Activated CD4-positive, alpha-beta memory T cell treated with anti-CD3 and anti-CD28 coated beads, Interleukin-2, amount 10 ng/mL, durations not matched to agents 7 days and 5 days (primary cell): ENCODE data around the gene TENM4. TPM values are rescaled to one million over a fixed set of nuclear protein-coding genes. Genes with fewer than 3 reads are reported as not detected.

Experiments
- CTCF ChIA-PET: fragments of 350-600 bp; sonication (Branson Sonifier 250); formaldehyde crosslinking; loops from one replicate; lab custom pipeline; 2021; ENCODE audit warnings: antibody characterized with exemption, inconsistent platforms; lab: Charles Lee
- POLR2A ChIA-PET: fragments of 350-600 bp; sonication (Branson Sonifier 250); formaldehyde crosslinking; loops from one replicate; lab custom pipeline; 2021; ENCODE audit warnings: antibody characterized with exemption; lab: Charles Lee
- DNase-seq: peaks from one replicate; pipeline ENCODE4 v3.0.0-alpha.2; 2020
- H3K27ac Mint-ChIP-seq: one replicate; pipeline ENCODE4 v1.8.0; 2021; ENCODE audit warnings: mild to moderate bottlenecking, mixed read lengths
- H3K27me3 Mint-ChIP-seq: one replicate; pipeline ENCODE4 v1.8.0; 2021; ENCODE audit warnings: mixed read lengths
- H3K36me3 Mint-ChIP-seq: one replicate; pipeline ENCODE4 v1.8.0; 2021; ENCODE audit warnings: low read depth, mixed read lengths
- H3K4me1 Mint-ChIP-seq: one replicate; pipeline ENCODE4 v1.8.0; 2021; ENCODE audit warnings: mixed read lengths
- H3K4me3 Mint-ChIP-seq: one replicate; pipeline ENCODE4 v1.8.0; 2021; ENCODE audit warnings: mild to moderate bottlenecking, mixed read lengths
- H3K9me3 Mint-ChIP-seq: one replicate; pipeline ENCODE4 v1.8.0; 2021; ENCODE audit warnings: mixed read lengths
- total RNA-seq, 2 experiments: library from RNA; stranded (reverse); gene quantifications; one replicate each; pipeline ENCODE4 v1.2.3, GENCODE V29; 2021

TENM4 gene
- total RNA-seq, 2 experiments from 2014 or later, result not detected

DNA sequence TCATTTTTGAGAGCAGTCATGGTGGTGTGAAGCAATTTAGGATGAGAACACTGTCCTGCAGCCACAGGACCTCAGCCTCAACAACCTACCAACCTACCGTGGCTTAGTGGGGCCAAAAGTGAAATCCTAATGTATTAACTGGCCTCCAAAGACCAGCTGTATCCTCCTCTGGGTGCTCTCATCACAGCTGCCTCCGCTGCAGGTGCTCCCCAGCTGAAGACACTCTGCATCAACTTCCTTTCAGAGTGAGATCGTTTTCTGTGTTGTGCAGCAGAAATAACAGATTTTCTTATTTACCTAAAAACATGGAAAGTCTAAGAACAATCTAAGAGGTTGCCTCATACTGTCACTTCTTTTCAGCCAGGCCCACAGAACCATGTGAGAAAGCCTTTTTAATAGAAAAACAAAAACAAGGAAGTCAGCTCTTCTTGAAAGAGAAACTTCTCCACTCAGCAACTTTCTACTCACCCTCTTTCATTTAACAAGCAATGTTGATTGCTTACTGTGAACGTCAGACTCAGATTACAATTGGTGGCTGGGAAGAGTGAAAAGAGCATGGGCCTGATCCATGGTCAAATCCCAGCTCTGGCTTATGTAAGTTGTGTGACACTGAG lies 136.1 kb downstream of the TENM4 start:
- H3K9me3 Mint-ChIP-seq, result peaks cover 3% of the 10 kb centered on the region
- CTCF ChIA-PET, result no interaction called here

DNA sequence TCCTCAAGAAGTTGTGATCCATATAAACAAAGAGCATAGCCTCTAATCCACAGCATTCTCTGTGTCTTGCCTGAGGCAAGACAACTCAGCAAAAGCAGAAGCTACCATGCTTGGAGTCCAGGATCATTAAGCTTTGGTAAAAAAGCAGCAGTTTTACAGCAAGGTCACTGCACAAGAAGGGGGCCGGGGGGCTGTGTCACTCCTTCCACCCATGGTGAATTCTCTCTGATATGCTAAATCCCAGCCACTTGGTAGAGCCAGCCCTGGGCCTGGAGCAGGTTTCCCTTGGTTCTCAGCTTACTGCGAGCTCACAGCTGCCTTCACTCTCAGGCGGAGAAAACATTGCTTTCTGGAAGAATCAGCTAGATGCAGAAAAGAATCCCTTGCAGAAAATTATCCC lies 144.7 kb downstream of the TENM4 start:
- no peak overlapping the region for H3K4me3 Mint-ChIP-seq
- H3K27ac Mint-ChIP-seq, result no peak overlapping the region
- H3K36me3 Mint-ChIP-seq, result no peaks in the 10 kb centered on the region
- no peak for DNase-seq
- ChIA-PET POLR2A (no interaction called here), CTCF (no interaction called here)
- H3K27me3 Mint-ChIP-seq, result no peaks in the 10 kb centered on the region
- H3K4me1 Mint-ChIP-seq, result no peaks in the 10 kb centered on the region
- H3K9me3 Mint-ChIP-seq, result no peaks in the 10 kb centered on the region

More for the DNA sequence above, 136.1 kb downstream of the TENM4 start:
- Mint-ChIP-seq H3K4me3 (no peak overlapping the region), H3K36me3 (no peaks in the 10 kb centered on the region), H3K27me3 (no peaks in the 10 kb centered on the region), H3K27ac (no peak overlapping the region), H3K4me1 (peaks cover 3% of the 10 kb centered on the region)
- DNase-seq, result no peak
- POLR2A ChIA-PET, result no interaction called here

DNA sequence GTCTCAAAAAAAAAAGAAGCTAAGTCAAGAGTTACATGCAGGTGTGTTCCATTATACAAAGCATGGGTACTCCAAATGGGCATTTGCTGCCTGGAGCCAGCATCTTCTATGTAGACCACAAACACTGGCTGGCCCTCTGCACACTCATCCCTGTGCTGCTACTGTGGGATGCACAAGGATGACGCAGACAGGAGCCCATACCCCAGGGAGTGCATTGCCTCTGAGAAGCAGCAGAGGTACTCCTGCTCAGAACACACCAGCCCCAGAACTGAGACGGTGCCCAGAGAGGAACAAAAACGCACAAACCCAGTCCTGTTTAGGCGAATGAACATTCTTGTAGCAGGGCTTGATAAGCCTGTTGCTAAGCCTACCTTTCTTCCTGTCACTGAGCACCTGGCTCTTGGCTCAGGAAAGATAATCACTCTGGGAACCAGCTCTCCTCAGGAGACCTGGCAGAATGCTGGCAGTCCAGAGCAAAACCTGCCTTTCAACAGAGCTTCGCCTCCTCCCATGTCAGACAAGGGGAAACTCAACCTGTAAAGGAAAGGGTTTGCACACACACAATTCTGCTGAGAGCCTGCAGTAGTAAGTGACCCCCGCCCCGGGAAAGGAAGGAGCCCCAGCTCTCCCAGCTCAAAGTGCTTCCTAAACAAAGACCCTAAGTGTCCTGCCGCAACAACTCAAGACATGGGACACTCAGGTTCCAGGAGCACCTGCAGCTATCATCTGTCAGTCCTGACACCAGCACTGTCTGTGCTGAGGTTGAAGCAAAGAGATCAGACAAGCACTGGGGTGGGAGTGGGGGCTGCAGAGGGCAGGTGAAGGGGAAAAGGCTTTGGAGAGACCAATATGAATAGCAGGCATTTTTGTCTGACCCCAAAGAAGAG lies 145.7 kb downstream of the TENM4 start:
- Mint-ChIP-seq H3K27ac (no peak overlapping the region), H3K4me1 (no peaks in the 10 kb centered on the region), H3K36me3 (no peaks in the 10 kb centered on the region), H3K27me3 (no peaks in the 10 kb centered on the region), H3K9me3 (no peaks in the 10 kb centered on the region), H3K4me3 (no peak overlapping the region)
- ChIA-PET POLR2A (no interaction called here), CTCF (no interaction called here)
- no peak for DNase-seq

DNA sequence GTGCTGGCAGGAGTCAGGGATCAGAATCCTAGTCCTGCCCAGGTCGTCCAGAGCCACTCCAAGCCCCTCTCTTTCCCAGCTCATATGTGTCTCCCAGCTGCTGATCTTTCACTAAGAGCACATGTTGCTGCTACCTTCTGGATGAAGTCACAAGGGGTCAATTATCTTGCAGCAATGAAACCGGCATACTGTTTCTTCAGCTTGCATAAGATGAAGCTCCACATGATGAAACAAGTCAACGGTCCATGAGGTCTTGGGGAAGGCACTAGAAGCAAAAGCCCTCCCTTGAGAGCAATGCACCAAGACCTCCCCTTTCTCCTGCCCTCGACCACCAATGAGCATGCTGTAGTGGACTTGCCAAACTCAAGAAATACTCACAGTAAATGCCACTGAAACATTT lies 148.9 kb downstream of the TENM4 start:
- Mint-ChIP-seq H3K36me3 (no peaks in the 10 kb centered on the region), H3K27ac (no peak overlapping the region), H3K27me3 (no peaks in the 10 kb centered on the region), H3K4me1 (no peaks in the 10 kb centered on the region), H3K9me3 (no peaks in the 10 kb centered on the region), H3K4me3 (no peak overlapping the region)
- POLR2A ChIA-PET, result no interaction called here
- CTCF ChIA-PET, result no interaction called here
- DNase-seq, result no peak

DNA sequence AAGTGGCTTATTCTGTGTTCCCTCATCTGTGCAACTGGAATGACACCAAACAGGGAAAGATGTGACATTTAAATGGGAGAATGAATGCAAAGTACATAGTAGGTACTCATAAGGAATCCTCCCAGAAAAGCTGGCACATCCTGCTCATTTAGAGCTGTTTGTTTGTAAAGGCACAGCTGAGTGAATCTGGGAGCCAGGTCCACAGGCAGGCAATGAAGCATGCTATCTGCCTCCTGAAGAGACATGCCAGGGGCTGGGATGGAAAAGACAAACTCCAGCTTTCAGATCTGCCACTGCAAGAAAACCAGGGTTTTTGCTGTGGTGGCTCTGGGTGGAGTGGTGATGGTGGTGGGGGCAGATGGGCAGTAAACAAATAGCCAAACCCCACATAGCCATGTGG lies 150.1 kb downstream of the TENM4 start:
- H3K4me3 Mint-ChIP-seq, result no peak overlapping the region
- H3K4me1 Mint-ChIP-seq, result no peaks in the 10 kb centered on the region
- no peaks in the 10 kb centered on the region for H3K27me3 Mint-ChIP-seq
- H3K27ac Mint-ChIP-seq, result no peak overlapping the region
- POLR2A ChIA-PET, result no interaction called here
- DNase-seq, result no peak
- no peaks in the 10 kb centered on the region for H3K36me3 Mint-ChIP-seq
- no peaks in the 10 kb centered on the region for H3K9me3 Mint-ChIP-seq
- CTCF ChIA-PET, result no interaction called here

DNA sequence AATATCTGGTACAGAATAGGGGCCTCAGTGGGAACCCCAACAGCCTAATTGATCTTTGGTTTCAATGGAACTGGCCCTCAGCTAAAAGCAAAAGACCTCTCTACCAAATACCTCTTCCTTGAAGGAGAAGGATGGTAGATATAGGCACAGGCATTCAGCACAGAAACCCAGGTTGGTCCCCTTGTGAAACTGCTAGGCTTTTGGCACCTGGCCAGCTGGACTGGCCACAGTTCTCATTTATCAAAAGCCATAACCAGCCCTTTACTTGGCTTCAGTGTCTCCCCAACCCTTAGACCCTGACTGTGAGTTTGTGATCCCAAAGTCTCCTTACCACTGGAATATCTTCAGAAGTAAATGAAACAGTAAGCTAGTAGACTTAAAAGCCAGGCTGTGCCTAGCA lies 152.9 kb downstream of the TENM4 start:
- no peaks in the 10 kb centered on the region for H3K27me3 Mint-ChIP-seq
- no peaks in the 10 kb centered on the region for H3K36me3 Mint-ChIP-seq
- CTCF ChIA-PET, result no interaction called here
- POLR2A ChIA-PET, result no interaction called here
- H3K9me3 Mint-ChIP-seq, result no peaks in the 10 kb centered on the region
- H3K4me3 Mint-ChIP-seq, result no peak overlapping the region
- H3K27ac Mint-ChIP-seq, result no peak overlapping the region
- H3K4me1 Mint-ChIP-seq, result no peaks in the 10 kb centered on the region
- DNase-seq, result no peak

DNA sequence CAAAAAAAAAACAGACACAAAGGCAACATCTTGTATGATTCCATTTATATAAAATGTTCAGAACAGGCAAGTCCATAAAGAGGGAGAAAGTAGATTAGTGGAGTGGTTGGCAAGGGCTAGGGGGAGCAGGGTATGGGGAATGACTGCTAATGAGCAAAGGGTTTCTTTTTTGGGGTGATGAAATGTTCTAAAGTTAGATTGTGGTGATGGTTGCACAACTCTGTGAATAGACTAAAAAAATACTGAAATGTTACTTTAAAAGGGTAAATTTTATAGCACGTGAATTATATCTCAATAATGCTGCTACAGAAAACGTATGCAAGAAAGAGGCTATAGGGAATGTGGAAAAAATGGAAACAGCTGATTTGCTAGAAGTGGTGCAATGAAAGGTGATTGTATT lies 155.1 kb downstream of the TENM4 start:
- no peak for DNase-seq
- no peaks in the 10 kb centered on the region for H3K4me1 Mint-ChIP-seq
- no peaks in the 10 kb centered on the region for H3K27me3 Mint-ChIP-seq
- H3K4me3 Mint-ChIP-seq, result no peak overlapping the region
- H3K36me3 Mint-ChIP-seq, result no peaks in the 10 kb centered on the region
- ChIA-PET CTCF (no interaction called here), POLR2A (no interaction called here)
- H3K27ac Mint-ChIP-seq, result no peak overlapping the region
- no peaks in the 10 kb centered on the region for H3K9me3 Mint-ChIP-seq

DNA sequence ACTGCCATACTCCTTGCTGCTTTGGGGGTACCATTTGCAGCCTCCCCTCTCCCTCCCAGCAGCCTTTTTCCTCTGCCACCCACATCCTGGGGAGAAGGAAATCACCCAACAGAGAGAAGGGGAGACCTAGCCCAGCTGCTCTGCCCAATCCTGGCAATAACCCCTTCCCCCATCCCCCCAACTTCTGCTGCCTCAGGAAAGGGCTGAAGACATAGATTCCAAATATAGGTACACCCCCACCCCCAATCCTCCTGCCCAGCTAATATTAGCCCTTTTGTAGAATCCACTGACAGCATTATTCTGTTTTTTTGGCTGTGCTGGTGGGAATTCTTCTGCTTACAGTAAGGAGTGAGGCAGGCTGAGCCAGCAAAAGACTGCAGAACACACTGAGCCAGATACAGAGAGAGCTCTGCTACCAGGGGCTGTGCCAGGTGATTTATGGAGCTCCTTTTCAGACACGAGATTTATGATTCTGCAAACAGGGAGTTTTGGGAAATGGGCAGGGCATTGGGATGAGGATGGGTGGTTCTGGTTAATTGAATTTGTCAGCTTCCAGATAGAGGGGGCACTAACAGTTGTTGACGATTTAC lies 164.0 kb downstream of the TENM4 start:
- Mint-ChIP-seq H3K27ac (no peak overlapping the region), H3K4me1 (no peaks in the 10 kb centered on the region), H3K36me3 (no peaks in the 10 kb centered on the region), H3K27me3 (no peaks in the 10 kb centered on the region), H3K9me3 (no peaks in the 10 kb centered on the region), H3K4me3 (no peak overlapping the region)
- POLR2A ChIA-PET, result no interaction called here
- DNase-seq, result no peak
- CTCF ChIA-PET, result no interaction called here

DNA sequence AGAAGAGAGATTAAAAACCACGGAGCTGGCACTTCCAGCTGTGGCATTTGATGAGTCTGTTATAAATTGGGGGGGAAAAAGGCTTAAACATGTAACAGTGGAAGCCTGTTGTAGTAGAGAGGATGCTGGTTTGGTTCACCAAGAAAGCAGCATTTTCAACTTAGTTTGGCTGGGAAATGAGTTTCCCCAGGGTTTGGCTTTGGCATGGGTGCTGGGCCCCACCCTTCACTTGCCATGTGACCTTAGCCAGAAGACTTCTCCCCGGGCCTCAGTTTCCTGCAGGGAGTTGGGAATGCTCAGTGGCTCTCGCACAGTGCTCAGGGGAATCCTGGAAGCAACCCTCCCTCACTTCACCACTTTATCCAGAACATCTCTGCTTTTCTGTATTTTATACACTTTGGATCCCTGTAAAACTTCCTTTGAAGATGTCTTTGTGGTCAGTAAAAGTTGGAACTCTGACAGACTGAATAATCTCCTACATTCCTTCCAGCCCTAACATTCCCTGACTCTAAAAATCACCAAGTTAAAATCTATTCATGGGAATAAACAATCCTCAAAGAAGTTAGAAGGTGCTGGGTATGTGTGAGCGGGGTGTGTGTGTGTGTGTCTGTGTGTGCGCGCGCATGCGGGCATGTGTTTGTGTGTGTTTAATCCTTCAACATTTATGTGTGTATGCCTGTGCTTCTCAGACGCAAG lies 166.0 kb downstream of the TENM4 start:
- Mint-ChIP-seq H3K27ac (no peak overlapping the region), H3K4me3 (no peak overlapping the region), H3K9me3 (no peaks in the 10 kb centered on the region), H3K4me1 (no peaks in the 10 kb centered on the region), H3K27me3 (no peaks in the 10 kb centered on the region), H3K36me3 (no peaks in the 10 kb centered on the region)
- CTCF ChIA-PET, result no interaction called here
- POLR2A ChIA-PET, result no interaction called here
- DNase-seq, result no peak

DNA sequence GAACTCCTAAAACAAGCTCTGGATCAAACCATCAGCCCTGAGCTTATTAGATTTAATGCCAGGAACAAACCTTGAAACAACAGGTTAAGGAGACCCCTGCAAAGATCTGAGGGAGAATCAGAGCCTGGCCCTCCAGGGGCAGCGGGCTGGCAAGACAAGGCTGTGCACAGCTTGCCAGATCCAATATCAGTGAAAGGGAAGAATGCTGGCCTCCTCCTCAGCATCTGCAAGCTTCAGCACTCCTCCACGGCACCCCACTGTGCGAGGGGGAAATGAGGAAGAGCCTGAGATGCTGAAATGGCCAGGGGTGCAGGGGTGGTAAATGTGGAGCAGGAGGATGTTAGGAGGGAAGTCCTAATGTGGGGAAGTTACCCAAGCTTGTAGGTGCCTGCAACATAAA lies 167.0 kb downstream of the TENM4 start:
- no peak for DNase-seq
- Mint-ChIP-seq H3K27me3 (no peaks in the 10 kb centered on the region), H3K4me3 (no peak overlapping the region), H3K9me3 (no peaks in the 10 kb centered on the region), H3K27ac (no peak overlapping the region), H3K36me3 (no peaks in the 10 kb centered on the region), H3K4me1 (no peaks in the 10 kb centered on the region)
- ChIA-PET CTCF (no interaction called here), POLR2A (no interaction called here)

DNA sequence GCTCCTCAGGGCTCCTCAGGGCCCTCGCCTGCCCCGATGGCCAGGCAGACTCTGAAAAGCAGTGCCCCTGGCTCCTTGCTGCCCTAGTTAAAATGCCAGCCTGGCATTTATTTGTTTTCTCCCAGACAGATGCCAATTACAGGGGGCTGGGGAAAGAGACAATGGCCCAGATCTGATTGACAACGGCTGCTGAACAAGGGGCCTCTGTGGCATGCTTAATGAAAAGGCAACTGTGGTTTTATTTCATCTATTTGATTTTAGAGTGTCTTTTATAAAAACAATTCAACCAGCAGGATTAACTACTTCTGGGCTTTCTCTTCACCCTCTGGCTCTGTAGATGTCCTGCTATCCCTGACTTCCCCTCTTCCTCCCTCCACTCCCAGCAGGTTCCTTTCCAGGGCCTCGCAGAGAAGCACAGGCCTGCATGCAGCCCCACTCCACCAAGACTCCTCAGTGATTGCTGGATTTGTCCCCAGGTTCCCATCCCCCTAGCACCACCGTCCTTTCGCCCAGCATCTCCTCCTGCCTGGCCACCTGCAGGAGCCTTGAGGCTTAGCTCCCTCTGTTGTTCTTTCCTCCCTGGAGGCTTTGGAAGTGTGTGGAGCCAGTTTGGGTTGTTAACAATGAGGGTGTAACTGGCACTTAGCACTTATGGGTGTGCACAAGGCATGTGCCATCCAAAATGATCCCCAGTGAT lies 171.1 kb downstream of the TENM4 start:
- no peak for DNase-seq
- Mint-ChIP-seq H3K4me3 (no peak overlapping the region), H3K27ac (no peak overlapping the region), H3K27me3 (no peaks in the 10 kb centered on the region), H3K9me3 (no peaks in the 10 kb centered on the region), H3K4me1 (no peaks in the 10 kb centered on the region), H3K36me3 (no peaks in the 10 kb centered on the region)
- POLR2A ChIA-PET, result no interaction called here
- CTCF ChIA-PET, result no interaction called here

DNA sequence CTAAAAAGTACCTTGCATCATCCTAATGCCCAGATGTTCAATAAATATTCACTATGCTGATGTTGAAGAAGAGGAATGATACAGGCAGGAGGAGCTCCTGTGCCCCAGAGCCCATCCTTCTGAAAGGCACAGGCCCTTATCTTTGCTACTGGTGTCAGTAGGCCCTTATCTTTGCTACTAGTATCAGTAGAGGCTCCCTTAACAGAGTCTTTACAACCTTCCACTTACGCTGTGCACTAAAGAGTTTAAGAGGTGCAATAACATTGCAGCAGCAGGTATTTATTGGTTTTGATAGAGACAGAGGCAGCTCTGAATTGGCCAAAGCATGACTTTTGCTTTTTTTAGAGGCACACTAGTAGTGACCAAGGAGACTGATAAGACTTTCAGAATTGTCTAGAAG lies 174.4 kb downstream of the TENM4 start:
- H3K9me3 Mint-ChIP-seq, result no peaks in the 10 kb centered on the region
- H3K27me3 Mint-ChIP-seq, result no peaks in the 10 kb centered on the region
- no peaks in the 10 kb centered on the region for H3K4me1 Mint-ChIP-seq
- H3K4me3 Mint-ChIP-seq, result no peak overlapping the region
- ChIA-PET POLR2A (no interaction called here), CTCF (no interaction called here)
- no peaks in the 10 kb centered on the region for H3K36me3 Mint-ChIP-seq
- H3K27ac Mint-ChIP-seq, result no peak overlapping the region
- no peak for DNase-seq
